Suprapubic skin (tissue), 4 donors: Measurements from ENCODE around the gene TMUB1. TPM values are rescaled to one million over a fixed set of nuclear protein-coding genes. Genes with fewer than 3 reads are reported as not detected.

ENCODE experiments used
- DNase-seq, 2 donors: peaks; one replicate each; pipeline ENCODE4 v3.0.0-alpha.2; 2019; ENCODE audit warnings: low spot score in 2 of 2
- H3K27ac ChIP-seq: fragments of 200-600 bp; sonication (generic); one replicate; pipeline ENCODE4 v1.5.1; 2019
- H3K27me3 ChIP-seq: fragments of 200-600 bp; sonication (generic); one replicate; pipeline ENCODE4 v1.5.1; 2019
- H3K36me3 ChIP-seq: fragments of 200-600 bp; sonication (generic); one replicate; pipeline ENCODE4 v1.5.1; 2019
- H3K4me1 ChIP-seq: fragments of 200-600 bp; sonication (generic); one replicate; pipeline ENCODE4 v1.5.1; 2019
- H3K4me3 ChIP-seq: fragments of 200-600 bp; sonication (generic); one replicate; pipeline ENCODE4 v1.5.1; 2019; ENCODE audit warnings: mild to moderate bottlenecking
- H3K9me3 ChIP-seq: fragments of 200-600 bp; sonication (generic); one replicate; pipeline ENCODE4 v1.5.1; 2019
- CTCF ChIP-seq, 2 donors: fragments of 200-600 bp in 1 of 2; fragments of 450-650 bp in 1 of 2; sonication (generic) in 1 of 2; IDR thresholded peaks; one replicate each; pipeline ENCODE4 v1.5.1; 2016 to 2019; ENCODE audit warnings: antibody characterized with exemption in 2 of 2, mild to moderate bottlenecking in 1 of 2, moderate library complexity in 1 of 2
- EP300 ChIP-seq: sonication (generic); formaldehyde crosslinking; IDR thresholded peaks from one replicate; pipeline ENCODE4 v1.6.1; 2017; ENCODE audit warnings: antibody characterized with exemption
- POLR2A ChIP-seq, 2 donors: fragments of 450-650 bp; IDR thresholded peaks; one replicate each; pipeline ENCODE4 v1.6.1; 2017; ENCODE audit warnings: antibody characterized with exemption in 2 of 2, mild to moderate bottlenecking in 2 of 2, moderate library complexity in 2 of 2
- POLR2AphosphoS5 ChIP-seq, 3 donors: sonication (generic); formaldehyde crosslinking; IDR thresholded peaks; one replicate each; pipeline ENCODE4 v1.6.1; 2017; ENCODE audit warnings: antibody characterized with exemption in 3 of 3
- WGBS: methylation state at CpG from one replicate; pipeline ENCODE4 v1.1.5; 2018; 5-methylcytosine and 5-hydroxymethylcytosine counted together
- total RNA-seq, 4 donors: library from RNA; depleted of rRNA; stranded (reverse); fragments of >200 nt; gene quantifications; one replicate each; pipeline ENCODE4 v1.1.0, GENCODE V29; 2016

TMUB1 gene
- total RNA-seq, 4 donors from 2014 or later, result 32.5 to 50.3 (median 45.7) TPM

GRCh38 chr7:151113344-151114150 is 30.3 kb upstream of the TMUB1 start:
- TF ChIP-seq POLR2AphosphoS5 (IDR thresholded peaks at IDR 0.05) (no peak), POLR2A (IDR thresholded peaks at IDR 0.05) (no peak), CTCF (IDR thresholded peaks at IDR 0.05) (no peak)
- H3K9me3 ChIP-seq, result no peaks in the 10 kb centered on the region
- peak overlapping the region; percentile 55 for H3K4me3 ChIP-seq
- DNase-seq, result no peak
- H3K27me3 ChIP-seq, result no peaks in the 10 kb centered on the region
- 58% methylated on average over 9 of the region's 13 CpGs for WGBS
- peak overlapping the region; percentile 78 for H3K27ac ChIP-seq
- peaks cover 10% of the 10 kb centered on the region for H3K36me3 ChIP-seq
- H3K4me1 ChIP-seq, result peaks cover 64% of the 10 kb centered on the region

GRCh38 chr7:151110941-151111645 is 27.8 kb upstream of the TMUB1 start:
- Histone ChIP-seq H3K36me3 (no peaks in the 10 kb centered on the region), H3K9me3 (no peaks in the 10 kb centered on the region), H3K4me3 (no peak overlapping the region), H3K27ac (no peak overlapping the region), H3K27me3 (no peaks in the 10 kb centered on the region), H3K4me1 (peaks cover 42% of the 10 kb centered on the region)
- TF ChIP-seq EP300 (no peak), POLR2AphosphoS5 (IDR thresholded peaks at IDR 0.05) (no peak), CTCF (IDR thresholded peaks at IDR 0.05) (peak; percentile 81 to 87), POLR2A (IDR thresholded peaks at IDR 0.05) (no peak)
- peak in 1 of 2 donors; percentile 83 for DNase-seq
- 43% methylated on average over 9 of the region's 20 CpGs for WGBS

GRCh38 chr7:151110236-151110940 is 27.1 kb upstream of the TMUB1 start:
- H3K27ac ChIP-seq, result no peak overlapping the region
- no peaks in the 10 kb centered on the region for H3K36me3 ChIP-seq
- no peak for DNase-seq
- TF ChIP-seq CTCF (IDR thresholded peaks at IDR 0.05) (no peak), POLR2AphosphoS5 (IDR thresholded peaks at IDR 0.05) (no peak), POLR2A (IDR thresholded peaks at IDR 0.05) (no peak), EP300 (no peak)
- H3K4me1 ChIP-seq, result peaks cover 35% of the 10 kb centered on the region
- H3K4me3 ChIP-seq, result no peak overlapping the region
- WGBS, result 76% methylated on average over 11 of the region's 11 CpGs
- no peaks in the 10 kb centered on the region for H3K9me3 ChIP-seq
- no peaks in the 10 kb centered on the region for H3K27me3 ChIP-seq

GRCh38 chr7:151109094-151110048 is 26.1 kb upstream of the TMUB1 start:
- no peak for DNase-seq
- no peaks in the 10 kb centered on the region for H3K36me3 ChIP-seq
- WGBS, result 61% methylated on average over 14 of the region's 15 CpGs
- TF ChIP-seq POLR2A (IDR thresholded peaks at IDR 0.05) (no peak), EP300 (no peak), POLR2AphosphoS5 (IDR thresholded peaks at IDR 0.05) (no peak), CTCF (IDR thresholded peaks at IDR 0.05) (no peak)
- no peaks in the 10 kb centered on the region for H3K9me3 ChIP-seq
- H3K27ac ChIP-seq, result peak overlapping the region; percentile 3
- H3K4me1 ChIP-seq, result peaks cover 44% of the 10 kb centered on the region
- H3K4me3 ChIP-seq, result no peak overlapping the region
- no peaks in the 10 kb centered on the region for H3K27me3 ChIP-seq
